Astrocyte (in vitro differentiated cells and primary cell): ENCODE results near the gene ZFHX3.

Source experiments
- CTCF ChIP-seq: IDR thresholded peaks from 2 replicates; pipeline ENCODE4 v1.5.1; 2011; ENCODE audit warnings: low read depth, mild to moderate bottlenecking, inconsistent platforms, low read length, moderate library complexity; ENCODE audit not compliant: insufficient read depth
- EZH2 ChIP-seq: IDR thresholded peaks from 2 replicates; pipeline ENCODE4 v1.6.1; 2012; ENCODE audit warnings: mild to moderate bottlenecking, low read length, inconsistent platforms; ENCODE audit not compliant: insufficient read depth

GRCh38 chr16:72932050-72932449 is 115.9 kb downstream of the ZFHX3 start:
- TF ChIP-seq CTCF: no peak
- no peak for TF ChIP-seq EZH2
